RWPE1 (cell line): ENCODE data around the gene PLCH2.

ENCODE experiments used
- CTCF ChIA-PET: fragments of 350-600 bp; sonication (Branson Sonifier 250); formaldehyde crosslinking; extraction: SDS; loops from one replicate; lab custom pipeline; 2021; lab: Yijun Ruan, JAX
- POLR2A ChIA-PET: fragments of 400-600 bp; formaldehyde crosslinking; extraction: SDS; loops from one replicate; lab custom pipeline; 2020; ENCODE audit warnings: antibody characterized with exemption; ENCODE audit not compliant: low non-redundant PET; lab: Yijun Ruan, JAX
- DNase-seq: peaks from one replicate; pipeline ENCODE4 v3.0.0; 2012; ENCODE audit warnings: low spot score
- H3K27ac ChIP-seq: fragments of 450-650 bp; 2 replicates; pipeline ENCODE4 v1.5.1; 2017
- CTCF ChIP-seq: fragments of 450-650 bp; conservative IDR thresholded peaks from 2 replicates; pipeline ENCODE4 v1.5.1; 2017; ENCODE audit warnings: low read depth, mild to moderate bottlenecking

Gene PLCH2

GRCh38 chr1:2499260-2499659 lies 23.2 kb downstream of the PLCH2 start:
- peak overlapping the region; percentile 72 for H3K27ac ChIP-seq
- ChIA-PET CTCF (no interaction called here), POLR2A (no interaction called here)
- DNase-seq: no peak
- TF ChIP-seq CTCF: no peak

GRCh38 chr1:2499986-2500596 lies 24.0 kb downstream of the PLCH2 start:
- POLR2A ChIA-PET: no interaction called here
- DNase-seq: no peak

GRCh38 chr1:2501041-2501819 lies 25.1 kb downstream of the PLCH2 start:
- no peak for TF ChIP-seq CTCF
- DNase-seq: no peak
- H3K27ac ChIP-seq: peak overlapping the region; percentile 72
- POLR2A ChIA-PET: no interaction called here
- CTCF ChIA-PET: no interaction called here

More at GRCh38 chr1:2499986-2500596, 24.0 kb downstream of the PLCH2 start:
- CTCF ChIA-PET: interaction anchor here (0.7 kb wide), 1 partner anchor 73 kb away, joined by 4 read pairs; no protein-coding TSS in a partner anchor
- peak overlapping the region; percentile 72 for H3K27ac ChIP-seq
- TF ChIP-seq CTCF: no peak

- peak overlapping the region; percentile 72 for H3K27ac ChIP-seq
- POLR2A ChIA-PET: no interaction called here
- DNase-seq: no peak
- CTCF ChIA-PET: no interaction called here
- no peak for TF ChIP-seq CTCF
Observed at GRCh38 chr1:2501820-2502119, 25.7 kb downstream of the PLCH2 start.

GRCh38 chr1:2502210-2502609 lies 26.1 kb downstream of the PLCH2 start:
- POLR2A ChIA-PET: no interaction called here
- no peak for TF ChIP-seq CTCF
- no peak for DNase-seq
- CTCF ChIA-PET: no interaction called here
- peak overlapping the region; percentile 72 for H3K27ac ChIP-seq

GRCh38 chr1:2502661-2503553 lies 26.8 kb downstream of the PLCH2 start:
- POLR2A ChIA-PET: no interaction called here
- CTCF ChIA-PET: no interaction called here
- TF ChIP-seq CTCF: no peak

More at GRCh38 chr1:2502661-2503553, 26.8 kb downstream of the PLCH2 start:
- H3K27ac ChIP-seq: peak overlapping the region; percentile 72
- DNase-seq: no peak
